Adrenal gland (tissue), 12 donors: ENCODE data around the gene ZNF396. TPM values are rescaled to one million over a fixed set of nuclear protein-coding genes. Genes with fewer than 3 reads are reported as not detected.

Source experiments
- DNase-seq, 7 donors: peaks; one replicate each; pipeline ENCODE4 v3.0.0-alpha.2; 2019 to 2020
- H3K27ac ChIP-seq, 5 donors: fragments of 200-600 bp; sonication (generic) in 4 of 5; 1 replicate in 3 of 5; 2 replicates in 2 of 5; pipeline versions ENCODE4 v1.5.1 to v1.8.0; 2016 to 2020; ENCODE audit warnings: mild to moderate bottlenecking in 1 of 5
- H3K27me3 ChIP-seq: fragments of 200-600 bp; 2 replicates; pipeline ENCODE4 v1.8.0; 2021
- H3K36me3 ChIP-seq, 2 donors: fragments of 200-600 bp; replicated peaks in 1 of 2; 1 replicate in 1 of 2; 2 replicates in 1 of 2; pipeline versions ENCODE4 v1.5.1 to v1.8.0; 2018 to 2022
- H3K4me1 ChIP-seq, 2 donors: fragments of 200-600 bp; replicated peaks in 1 of 2; 1 replicate in 1 of 2; 2 replicates in 1 of 2; pipeline versions ENCODE4 v1.5.1 to v1.8.0; 2018 to 2021
- H3K4me3 ChIP-seq, 4 donors: fragments of 200-600 bp; sonication (generic) in 3 of 4; one replicate each; pipeline ENCODE4 v1.5.1; 2016 to 2018
- H3K9me3 ChIP-seq, 3 donors: fragments of 200-600 bp; sonication (generic) in 1 of 3; replicated peaks in 1 of 3; 1 replicate in 2 of 3; 2 replicates in 1 of 3; pipeline versions ENCODE4 v1.5.1 to v1.8.0; 2016 to 2021
- CTCF ChIP-seq, 6 experiments: fragments of 450-650 bp in 4 of 6; fragments of 200-600 bp in 2 of 6; sonication (generic) in 1 of 6; IDR thresholded peaks; 1 replicate in 5 of 6; 2 replicates in 1 of 6; pipeline versions ENCODE4 v1.5.1 to v1.8.0; 2016 to 2021; ENCODE audit warnings: antibody characterized with exemption in 6 of 6, mild to moderate bottlenecking in 2 of 6, moderate library complexity in 1 of 6
- POLR2A ChIP-seq, 2 donors: fragments of 450-650 bp; IDR thresholded peaks; one replicate each; pipeline ENCODE4 v1.6.1; 2017; ENCODE audit warnings: antibody characterized with exemption in 2 of 2, mild to moderate bottlenecking in 2 of 2, moderate library complexity in 1 of 2
- WGBS, 4 donors: extraction: QIAGEN DNeasy Blood & Tissue Kit in 2 of 4; methylation state at CpG; one replicate each; pipeline versions ENCODE4 v1.1.5 to v1.1.7; 2013 to 2017; 5-methylcytosine and 5-hydroxymethylcytosine counted together
- intact Hi-C, 2 donors: fragments of 100-400 bp; cut with DNase I; formaldehyde crosslinking; loops; one replicate each; pipeline versions ENCODE4 v1.14.1 to v1.15.0; 2022 to 2023
- polyA plus RNA-seq, 3 donors: library from polyadenylated mRNA; stranded (reverse); fragments of 200-250 nt in 2 of 3; fragments of 350-450 nt in 1 of 3; fragmentation: Illumina TruSeq in 1 of 3; extraction: RNeasy Lipid Tissue Mini Kit (QIAGEN cat#74804) in 1 of 3; gene quantifications; one replicate each; pipeline ENCODE4 v1.2.3, GENCODE V29; 2013 to 2014
- total RNA-seq, 9 donors: library from RNA; depleted of rRNA in 4 of 9; stranded (reverse); fragments of >200 nt in 4 of 9; fragments of 120-200 nt in 1 of 9; fragmentation: NEBNext Ultra II Directional in 1 of 9; extraction: Animal tissue kit (Norgen Biotek cat#: 25700) in 1 of 9; gene quantifications; one replicate each; pipeline versions ENCODE4 v1.1.0 to v1.2.4, GENCODE V29; 2013 to 2023
- donor health status: healthy with polysubstance abuse.
- donor health status: Bipolar disorder and iron deficiency.
- donor health status: DM: yes; HTN: yes; CAD: no.
- donor health status: DM: no; HTN: no; CAD: no.
- donor health status: DM: no; HTN: no; CAD: no.
- donor health status: DM: yes; HTN: yes; CAD: no.

Gene ZNF396
- total and polyA plus RNA-seq, 12 donors: 0.61 to 9.9 (median 3.7) TPM

GRCh38 chr18:35343936-35344735, 33.0 kb downstream of the ZNF396 start, which contains the start of gene ZNF24:
Gene ZNF24 (minus strand): TSS chr18:35344420. CDS start chr18:35340650, 3,770 bp downstream.
- WGBS, 4 donors: 0 to 1% (median 0%) methylated on average over 18 to 64 of the region's 64 CpGs
- TF ChIP-seq POLR2A (IDR thresholded peaks at IDR 0.05) (peak; percentile 84 to 92), CTCF (IDR thresholded peaks at IDR 0.05) (no peak)
- Histone ChIP-seq H3K27ac (peak within 1 kb of the TSS; percentile 84 to 99 (median 97)), H3K27me3 (no peaks in the 10 kb centered on the region), H3K36me3 (peaks cover 0 to 13% of the 10 kb centered on the region in 2 donors), H3K4me1 (peaks cover 27 to 53% of the 10 kb centered on the region in 2 donors), H3K9me3 (no peaks in the 10 kb centered on the region), H3K4me3 (peak within 1 kb of the TSS in 3 of 4 donors; percentile 44 to 83 (median 82))
- DNase-seq: peak; percentile 97 to 99 (median 98)
- intact Hi-C loops: loop anchor here in 1 of 2 donors (10.0 kb wide), 1 partner anchor 99 kb away; the partner anchor contains the start of gene ZNF397

GRCh38 chr18:35343488-35343935, 33.6 kb downstream of the ZNF396 start:
- intact Hi-C loops: loop anchor here in 1 of 2 donors (10.0 kb wide), 1 partner anchor 99 kb away; the partner anchor contains the start of gene ZNF397
- DNase-seq: no peak
- WGBS, 4 donors: 0 to 2% (median 1%) methylated on average over 7 to 15 of the region's 15 CpGs
- no peaks in the 10 kb centered on the region for H3K9me3 ChIP-seq
- H3K27ac ChIP-seq: peak overlapping the region in 4 of 5 donors; percentile 86 to 99 (median 98)
- TF ChIP-seq CTCF (IDR thresholded peaks at IDR 0.05) (no peak), POLR2A (IDR thresholded peaks at IDR 0.05) (no peak)
- H3K4me1 ChIP-seq: peaks cover 27 to 53% of the 10 kb centered on the region in 2 donors
- peak overlapping the region in 3 of 4 donors; percentile 44 to 83 (median 82) for H3K4me3 ChIP-seq
- no peaks in the 10 kb centered on the region for H3K27me3 ChIP-seq
- H3K36me3 ChIP-seq: peaks cover 0 to 19% of the 10 kb centered on the region in 2 donors

GRCh38 chr18:35337286-35337685, 39.9 kb downstream of the ZNF396 start:
- Histone ChIP-seq H3K4me3 (no peak overlapping the region), H3K36me3 (peaks cover 0 to 79% of the 10 kb centered on the region in 2 donors), H3K27me3 (no peaks in the 10 kb centered on the region), H3K4me1 (peaks cover 0 to 24% of the 10 kb centered on the region in 2 donors), H3K9me3 (no peaks in the 10 kb centered on the region), H3K27ac (no peak overlapping the region)
- no peak for TF ChIP-seq CTCF (IDR thresholded peaks at IDR 0.05)
- TF ChIP-seq POLR2A (IDR thresholded peaks at IDR 0.05): no peak
- intact Hi-C loops: no loop called here
- no peak for DNase-seq
- WGBS, 4 donors: 91 to 97% (median 94%) methylated on average over 5 of the region's 5 CpGs

GRCh38 chr18:35335866-35336265, 41.3 kb downstream of the ZNF396 start:
- Histone ChIP-seq H3K9me3 (no peaks in the 10 kb centered on the region), H3K4me1 (peaks cover 0 to 11% of the 10 kb centered on the region in 2 donors), H3K4me3 (no peak overlapping the region), H3K27ac (no peak overlapping the region), H3K36me3 (peaks cover 0 to 81% of the 10 kb centered on the region in 2 donors), H3K27me3 (no peaks in the 10 kb centered on the region)
- no peak for DNase-seq
- intact Hi-C loops: no loop called here
- 85 to 96% (median 91%) methylated on average over 4 of the region's 4 CpGs for WGBS, 4 donors
- TF ChIP-seq POLR2A (IDR thresholded peaks at IDR 0.05) (no peak), CTCF (IDR thresholded peaks at IDR 0.05) (no peak)
